ENCODE measurements around the gene NPIPB8.
"Not testable (repeated sequence)": the region's sequence is repeated elsewhere in the genome, so short reads cannot be mapped to it uniquely, and the experiment has no call there.

DNA sequence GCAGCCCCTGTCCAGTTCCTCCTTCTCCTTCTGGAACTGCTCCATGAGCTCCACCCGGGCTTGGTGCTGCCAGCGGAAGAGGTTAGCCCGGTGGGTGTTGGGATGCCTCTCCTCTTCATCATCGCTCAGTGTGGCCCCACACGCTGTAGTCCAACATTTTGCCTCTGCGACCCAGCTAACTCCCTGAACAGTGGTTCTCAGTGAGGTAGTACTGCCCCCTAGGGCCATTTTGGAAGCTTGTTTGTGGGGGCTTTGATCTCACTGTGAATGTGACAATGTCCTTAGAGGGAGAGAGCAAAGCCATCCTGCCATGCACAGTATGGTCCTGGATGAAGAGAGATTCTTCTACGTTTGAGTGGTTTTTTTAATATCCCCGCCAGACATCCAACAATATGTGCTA is 63.5 kb downstream of the NPIPB8 start:
- TF ChIP-seq, protein P1, sequence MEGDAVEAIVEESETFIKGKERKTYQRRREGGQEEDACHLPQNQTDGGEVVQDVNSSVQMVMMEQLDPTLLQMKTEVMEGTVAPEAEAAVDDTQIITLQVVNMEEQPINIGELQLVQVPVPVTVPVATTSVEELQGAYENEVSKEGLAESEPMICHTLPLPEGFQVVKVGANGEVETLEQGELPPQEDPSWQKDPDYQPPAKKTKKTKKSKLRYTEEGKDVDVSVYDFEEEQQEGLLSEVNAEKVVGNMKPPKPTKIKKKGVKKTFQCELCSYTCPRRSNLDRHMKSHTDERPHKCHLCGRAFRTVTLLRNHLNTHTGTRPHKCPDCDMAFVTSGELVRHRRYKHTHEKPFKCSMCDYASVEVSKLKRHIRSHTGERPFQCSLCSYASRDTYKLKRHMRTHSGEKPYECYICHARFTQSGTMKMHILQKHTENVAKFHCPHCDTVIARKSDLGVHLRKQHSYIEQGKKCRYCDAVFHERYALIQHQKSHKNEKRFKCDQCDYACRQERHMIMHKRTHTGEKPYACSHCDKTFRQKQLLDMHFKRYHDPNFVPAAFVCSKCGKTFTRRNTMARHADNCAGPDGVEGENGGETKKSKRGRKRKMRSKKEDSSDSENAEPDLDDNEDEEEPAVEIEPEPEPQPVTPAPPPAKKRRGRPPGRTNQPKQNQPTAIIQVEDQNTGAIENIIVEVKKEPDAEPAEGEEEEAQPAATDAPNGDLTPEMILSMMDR (IDR thresholded peaks at IDR 0.05; ENCODE audit: insufficient read depth, low read length) = not testable (repeated sequence)
- TF ChIP-seq SPI1 (IDR thresholded peaks at IDR 0.05; ENCODE audit: borderline replicate concordance, low read depth) = not testable (repeated sequence)
